ENCODE data around the gene FANCE.
"Not testable (repeated sequence)": the region's sequence is repeated elsewhere in the genome, so short reads cannot be mapped to it uniquely, and the experiment has no call there.

Gene FANCE

DNA sequence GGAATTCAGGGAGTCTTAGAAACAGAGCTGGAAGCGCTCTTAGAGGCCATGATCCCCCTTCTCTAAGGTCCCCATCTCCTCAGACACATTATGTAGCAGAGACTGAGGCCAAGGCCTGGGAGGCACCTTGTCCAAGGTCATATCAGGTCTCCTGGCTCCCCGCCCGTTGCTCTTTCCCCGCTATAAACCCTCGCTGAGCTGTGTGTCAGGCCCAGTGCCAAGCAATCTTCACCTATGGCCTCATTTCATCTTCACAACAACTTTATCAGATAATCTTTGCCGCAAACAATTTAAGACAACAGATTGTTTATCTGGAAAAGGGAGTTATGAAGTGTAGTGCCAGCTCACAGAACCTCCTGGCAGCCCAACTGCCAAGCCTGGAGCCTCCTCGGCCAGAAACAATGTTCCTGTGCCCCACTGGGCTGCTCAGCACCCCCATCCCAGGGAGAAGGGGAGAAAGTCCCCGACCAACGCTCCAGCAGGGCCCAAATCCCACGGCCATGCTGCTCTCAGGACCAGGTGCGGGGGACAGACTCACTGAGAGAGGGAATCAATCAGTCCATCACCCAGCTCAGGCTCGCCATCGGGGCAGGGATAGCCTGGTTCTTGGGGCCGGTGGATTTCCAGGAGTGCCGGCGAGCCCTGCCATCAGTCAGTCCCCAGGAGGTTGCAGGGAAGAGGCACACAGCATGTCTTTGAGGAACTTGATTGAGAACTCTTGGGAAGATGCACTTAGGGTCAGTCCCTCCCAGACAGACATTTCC lies 16.9 kb upstream of the FANCE start:
- no peak for DNase-seq

DNA sequence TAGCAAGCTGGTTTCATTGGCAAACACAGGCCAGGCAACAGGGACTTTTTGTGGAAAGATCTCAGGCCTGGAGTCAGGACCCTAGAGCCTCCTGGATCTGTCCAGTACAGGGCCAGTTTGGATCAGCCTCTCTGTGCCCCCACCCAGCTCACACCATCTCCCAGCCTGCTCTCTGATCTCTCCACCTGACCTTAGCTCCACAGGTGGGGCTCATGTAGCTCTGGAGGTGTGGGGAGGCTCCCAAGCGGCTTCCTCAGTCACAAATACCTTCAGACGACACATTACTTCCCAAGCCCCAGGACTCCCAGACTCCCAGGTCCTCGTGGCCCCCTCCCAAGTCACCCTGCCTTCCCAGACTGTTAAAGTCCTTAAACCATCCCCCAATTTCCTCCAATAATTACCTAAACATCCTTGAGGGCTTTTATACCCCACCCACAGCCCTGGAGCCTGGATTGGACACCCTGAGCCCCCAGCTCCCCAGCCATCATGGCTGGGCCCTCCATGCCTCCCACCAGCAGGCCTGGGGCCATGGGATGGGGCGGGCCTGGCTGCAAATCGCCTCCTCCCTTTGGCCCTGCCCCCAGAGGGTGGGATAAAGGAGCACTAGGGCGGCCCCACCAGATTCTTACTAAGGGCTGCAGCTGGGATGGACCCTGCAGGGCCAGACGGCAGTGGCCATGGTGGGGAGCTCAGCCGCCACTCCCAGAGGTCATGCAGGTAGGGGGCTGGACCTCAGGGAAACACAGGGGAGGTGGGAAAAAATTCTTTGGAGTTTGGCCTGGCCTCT lies 15.9 kb upstream of the FANCE start:
- DNase-seq = no peak

DNA sequence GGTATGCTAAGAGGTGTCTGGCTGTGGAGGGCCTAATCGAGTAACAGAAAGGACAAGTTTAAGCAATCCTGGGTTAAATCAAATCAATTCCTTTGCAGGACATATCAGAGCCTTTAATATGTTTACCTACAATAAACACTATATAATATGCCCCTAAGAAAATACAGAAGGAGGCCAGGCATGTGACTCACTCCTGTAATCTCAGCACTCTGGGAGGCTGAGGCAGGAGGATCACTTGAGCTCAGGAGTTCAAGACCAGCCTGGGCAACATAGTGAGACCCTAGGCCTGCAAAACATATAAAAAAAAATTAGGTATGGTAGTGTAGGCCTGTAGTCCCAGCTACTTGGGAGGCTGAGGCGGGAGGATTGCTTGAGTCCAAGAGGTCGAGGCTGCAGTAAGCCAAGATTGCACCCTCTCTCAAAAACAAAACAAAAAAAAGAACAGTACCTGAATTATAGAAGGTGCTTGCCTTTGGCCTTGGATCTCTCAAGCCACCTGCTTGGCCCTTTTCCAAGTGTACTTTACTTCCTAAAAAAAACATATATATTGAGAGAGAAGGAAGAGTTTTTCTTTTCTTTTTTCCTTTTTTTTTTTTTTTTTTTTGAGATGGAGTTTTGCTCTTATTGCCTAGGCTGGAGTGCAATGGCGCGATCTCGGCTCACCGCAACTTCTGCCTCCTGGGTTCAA lies 13.6 kb upstream of the FANCE start:
- DNase-seq = not testable (repeated sequence)

DNA sequence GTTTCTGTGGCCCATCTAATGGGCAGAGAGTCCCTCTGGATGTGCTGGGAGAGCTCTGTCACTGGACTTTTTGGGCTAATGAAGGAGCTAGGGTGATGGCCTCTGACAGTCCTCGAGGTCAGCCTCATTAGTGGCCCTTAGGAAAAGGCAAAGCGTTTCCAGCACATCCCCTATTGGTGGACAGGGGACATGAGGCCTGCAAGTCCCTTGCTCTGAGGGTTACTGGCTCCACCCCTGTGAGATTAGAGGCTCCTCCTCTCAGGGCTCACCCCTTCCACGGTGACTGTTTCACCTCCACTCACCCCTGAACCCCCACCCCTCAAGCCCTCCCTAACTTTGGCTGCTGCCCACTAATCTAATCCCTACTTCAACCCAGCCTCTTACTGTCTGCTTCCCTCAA lies 12.8 kb upstream of the FANCE start:
- DNase-seq = no peak

DNA sequence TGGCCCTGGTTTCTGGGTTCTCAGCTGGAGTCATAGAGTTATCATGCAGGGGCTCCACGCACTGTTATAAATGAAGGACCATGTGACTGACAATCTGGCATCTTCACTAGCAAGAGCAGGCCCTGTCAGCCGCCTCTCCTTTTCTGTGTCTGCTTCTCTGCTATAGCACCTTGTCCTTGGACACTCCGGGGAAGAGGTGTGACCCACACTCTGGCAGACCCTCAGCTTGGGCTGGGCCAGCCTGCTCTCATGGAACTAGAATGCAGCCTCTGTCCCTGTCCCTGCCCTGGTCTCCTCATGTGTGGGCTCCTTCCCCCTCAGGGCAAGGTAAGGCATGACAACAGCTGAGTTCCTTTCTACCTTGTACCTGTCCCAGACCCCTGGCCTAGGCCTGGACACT lies 10.9 kb upstream of the FANCE start:
- DNase-seq = no peak

DNA sequence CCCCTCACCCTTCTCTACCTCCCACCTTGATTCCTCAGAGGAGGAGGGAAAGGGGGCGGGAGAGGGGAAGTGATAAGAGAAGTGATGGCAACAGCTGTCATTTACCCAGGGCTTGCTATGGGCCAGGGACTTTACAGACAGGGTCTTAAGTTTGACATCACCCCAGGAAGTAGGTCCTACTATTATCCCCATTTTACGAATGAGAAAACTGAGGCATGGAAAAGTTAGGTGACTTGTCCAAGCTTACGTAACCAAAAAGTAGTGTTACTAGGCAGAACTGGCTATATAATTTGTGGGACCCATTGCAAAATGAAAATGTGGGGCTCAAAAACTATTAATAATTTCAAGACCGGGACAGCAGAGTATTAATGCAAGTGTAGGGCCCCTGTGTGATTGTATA lies 10.5 kb upstream of the FANCE start:
- DNase-seq = no peak

DNA sequence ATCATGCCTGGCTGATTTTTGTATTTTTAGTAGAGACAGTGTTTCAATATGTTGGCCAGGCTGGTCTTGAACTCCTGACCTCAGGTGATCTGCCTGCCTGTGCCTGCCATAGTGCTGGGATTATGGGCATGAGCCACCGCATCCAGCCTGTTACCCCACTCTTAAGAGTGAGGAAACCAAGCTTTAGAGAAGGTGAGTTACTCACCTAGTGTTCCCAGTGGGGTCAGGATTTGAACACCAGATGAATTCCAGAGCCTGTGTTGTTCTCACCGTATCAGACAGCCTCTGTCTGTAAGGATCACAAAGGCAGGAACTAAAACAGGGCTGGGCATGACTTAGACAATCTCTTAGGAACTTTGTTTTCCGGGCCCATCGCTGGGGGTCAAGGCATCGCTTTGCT lies 9.4 kb upstream of the FANCE start:
- no peak for DNase-seq

DNA sequence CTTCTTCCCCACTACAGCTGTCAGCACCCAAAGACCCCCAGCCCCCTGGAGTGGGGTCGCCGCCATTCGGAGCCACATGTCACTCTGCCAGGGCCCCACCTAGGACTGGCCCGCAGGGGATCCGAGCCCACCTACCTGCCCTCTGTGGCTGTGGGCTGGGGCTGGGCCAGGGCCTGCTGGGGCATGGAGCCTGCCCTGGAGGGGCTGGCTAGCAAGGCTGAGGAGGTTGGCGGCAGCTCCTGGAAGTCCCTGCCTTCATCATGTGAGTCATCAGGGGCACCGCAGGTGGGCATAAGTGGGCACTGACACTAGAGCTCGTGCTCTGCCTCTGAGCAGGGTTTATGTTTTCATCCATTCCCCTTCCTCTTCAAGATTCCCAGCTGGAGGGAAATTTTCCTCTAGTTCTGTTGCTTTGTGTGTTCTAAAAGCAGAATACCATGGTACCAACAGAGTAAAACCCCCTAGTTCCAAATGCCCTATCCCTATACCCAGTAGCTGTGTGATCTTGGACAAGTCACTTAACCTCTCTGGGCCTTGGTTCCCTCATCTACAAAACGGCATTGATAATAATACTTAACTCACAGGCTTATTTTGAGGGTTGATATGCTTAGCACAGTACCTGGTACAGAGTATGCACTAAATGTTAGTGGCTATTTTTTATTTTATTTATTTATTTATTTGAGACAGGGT lies 8.7 kb upstream of the FANCE start:
- no peak for DNase-seq

DNA sequence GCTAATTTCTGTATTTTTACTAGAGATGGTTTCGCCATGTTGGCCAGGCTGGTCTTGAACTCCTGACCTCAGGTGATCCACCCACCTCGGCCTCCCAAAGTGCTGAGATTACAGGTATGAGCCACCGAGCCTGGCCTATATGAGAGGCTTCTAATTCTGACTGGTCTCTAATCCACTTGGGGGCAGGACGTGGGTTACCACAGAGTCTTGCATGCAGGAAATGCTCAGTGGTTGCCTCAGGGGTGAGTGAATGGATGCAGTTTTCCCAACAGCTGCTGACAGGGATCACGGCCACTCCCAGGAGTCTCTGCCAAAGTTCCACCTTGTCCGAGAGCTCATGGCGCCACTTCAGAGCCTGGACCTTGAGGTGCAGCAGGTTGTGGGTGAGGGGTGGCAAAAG lies 6.4 kb upstream of the FANCE start:
- DNase-seq = no peak

DNA sequence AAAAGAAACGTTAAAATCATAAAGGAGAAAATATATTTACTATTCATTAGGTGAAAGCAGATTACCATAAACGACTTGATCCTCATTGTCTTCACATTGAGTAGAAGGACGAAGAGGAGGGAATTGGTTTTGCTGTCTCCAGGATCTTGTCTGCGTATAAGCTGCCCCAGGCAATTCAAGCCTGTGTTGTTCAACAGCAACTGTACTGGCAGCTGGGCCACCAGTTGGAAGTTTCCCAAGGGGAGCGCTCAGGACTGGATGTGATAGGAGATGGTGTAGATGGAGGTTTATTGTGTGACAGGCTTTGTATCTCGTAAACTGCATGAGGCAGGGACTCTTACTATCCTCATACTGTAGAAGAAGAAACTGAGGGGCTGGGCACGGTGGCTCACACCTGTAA lies 3.9 kb upstream of the FANCE start:
- DNase-seq = no peak

DNA sequence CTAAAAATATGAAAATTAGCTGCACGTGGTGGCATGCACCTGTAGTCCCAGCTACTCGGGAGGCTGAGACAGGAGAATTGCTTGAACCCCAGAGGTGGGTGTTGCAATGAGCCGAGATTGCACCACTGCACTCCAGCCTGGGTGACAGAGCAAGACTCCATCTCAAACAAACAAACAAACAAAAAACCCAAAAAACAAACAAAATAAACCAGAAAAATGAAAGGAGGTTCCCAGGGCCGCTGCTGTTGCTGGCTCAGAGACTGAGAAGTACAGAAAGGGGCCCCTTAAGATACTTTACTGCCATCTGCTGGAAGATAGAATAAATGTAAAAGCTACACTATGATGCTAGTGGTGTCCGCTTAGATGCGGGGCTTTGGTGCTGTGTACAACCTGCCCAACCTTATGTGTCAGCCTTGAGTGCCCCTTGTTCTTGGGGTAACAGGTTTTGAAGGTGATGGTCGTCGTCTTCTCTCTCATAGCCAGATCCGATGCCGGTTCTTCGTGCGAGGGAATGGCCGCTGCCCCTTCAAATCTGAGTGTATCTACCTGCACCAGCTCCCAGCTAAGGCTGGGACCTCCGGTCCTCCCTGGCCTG lies 2.8 kb upstream of the FANCE start:
- peak; percentile 9 for DNase-seq

DNA sequence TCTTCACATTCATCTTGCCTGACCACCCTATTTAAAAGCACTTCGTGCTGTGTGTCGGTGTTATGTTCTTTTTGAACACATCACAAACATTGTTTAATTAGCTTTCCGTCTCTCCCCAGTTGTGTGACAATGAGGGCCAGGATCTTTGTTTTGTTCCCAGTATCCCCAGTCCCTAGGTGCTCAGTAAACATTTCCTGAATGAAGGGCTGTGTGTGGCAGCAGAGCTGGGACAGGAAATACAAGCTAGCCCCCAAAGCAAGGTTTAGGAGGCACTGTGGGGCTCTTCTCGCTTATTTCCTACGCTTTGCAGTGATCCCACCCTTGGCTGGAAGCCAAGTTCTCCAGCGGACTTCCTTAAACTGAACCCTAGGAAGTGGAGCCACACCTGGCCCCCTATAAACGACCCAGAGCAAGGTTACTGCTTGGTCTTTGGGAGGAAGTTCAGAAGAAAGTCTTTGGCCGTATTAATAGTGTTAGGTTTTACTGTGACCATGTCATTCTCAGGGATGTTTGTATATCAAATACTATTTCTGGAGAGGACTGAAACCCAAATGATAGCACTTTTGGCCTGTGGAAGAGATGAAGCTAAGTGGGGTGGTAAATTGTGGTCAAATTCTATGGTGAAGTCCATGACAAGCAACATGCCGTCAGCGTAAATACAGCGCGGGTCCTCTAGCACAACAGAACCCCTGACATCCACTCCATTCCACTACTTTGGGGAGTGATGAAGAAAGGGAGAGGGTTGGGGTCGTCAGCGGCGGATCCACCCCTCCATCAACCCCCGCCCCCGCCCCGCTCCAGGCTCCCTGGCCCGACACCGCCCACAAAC lies 570 bp upstream of the FANCE start:
- no peak for DNase-seq

DNA sequence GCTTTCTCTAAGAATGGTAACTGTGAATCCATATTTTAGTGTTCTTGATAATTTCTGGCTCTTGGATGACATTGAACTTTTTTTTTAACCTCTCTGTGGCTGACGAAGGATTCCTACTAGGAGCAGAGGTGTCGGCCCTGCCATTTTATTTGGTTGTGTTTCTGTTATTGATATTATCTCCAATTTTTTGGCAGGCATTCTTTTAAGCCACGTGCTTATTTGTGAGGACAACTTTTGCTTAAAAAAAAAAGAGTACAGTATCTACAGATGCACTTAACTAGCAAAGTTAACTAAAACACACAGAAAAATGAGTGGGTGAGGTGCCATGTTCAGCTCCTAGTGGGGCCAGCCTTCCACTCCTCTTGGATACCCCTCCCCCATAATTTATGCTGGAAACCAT lies 1.1 kb downstream of the FANCE start:
- no peak for DNase-seq

DNA sequence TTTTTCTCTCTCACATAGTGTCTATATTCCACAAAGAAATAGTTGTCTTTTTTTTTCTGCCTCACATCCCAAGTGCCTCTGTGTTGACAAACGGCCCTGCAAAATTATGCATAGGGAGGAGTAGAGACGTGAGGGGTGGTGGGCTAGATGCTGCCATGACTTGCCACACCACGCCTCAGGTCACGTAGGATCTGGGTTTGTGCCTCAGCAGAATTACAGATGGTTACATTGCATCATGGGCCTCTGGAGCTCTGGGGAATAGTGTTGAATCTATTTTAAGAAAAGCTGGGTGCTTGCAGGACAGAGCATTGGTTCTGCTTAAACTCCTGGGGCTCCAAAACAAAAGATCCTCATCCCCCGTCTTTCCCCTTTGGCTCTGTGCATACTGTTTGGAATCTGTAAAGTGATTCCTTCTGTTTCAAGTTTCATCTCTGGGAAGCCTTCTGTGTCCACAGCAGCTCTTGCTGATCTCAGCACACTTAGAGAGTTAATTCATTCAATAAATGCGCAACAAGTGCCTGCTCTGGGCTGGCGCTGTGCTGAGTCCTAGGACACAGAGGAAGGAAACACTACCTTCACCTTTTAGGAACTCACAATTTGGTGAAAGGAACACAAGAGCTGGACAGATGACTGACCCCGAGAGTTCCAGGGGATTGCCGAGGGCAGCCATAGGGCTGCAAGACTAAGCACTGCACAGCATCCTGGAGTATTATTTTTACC lies 2.4 kb downstream of the FANCE start:
- DNase-seq = no peak

DNA sequence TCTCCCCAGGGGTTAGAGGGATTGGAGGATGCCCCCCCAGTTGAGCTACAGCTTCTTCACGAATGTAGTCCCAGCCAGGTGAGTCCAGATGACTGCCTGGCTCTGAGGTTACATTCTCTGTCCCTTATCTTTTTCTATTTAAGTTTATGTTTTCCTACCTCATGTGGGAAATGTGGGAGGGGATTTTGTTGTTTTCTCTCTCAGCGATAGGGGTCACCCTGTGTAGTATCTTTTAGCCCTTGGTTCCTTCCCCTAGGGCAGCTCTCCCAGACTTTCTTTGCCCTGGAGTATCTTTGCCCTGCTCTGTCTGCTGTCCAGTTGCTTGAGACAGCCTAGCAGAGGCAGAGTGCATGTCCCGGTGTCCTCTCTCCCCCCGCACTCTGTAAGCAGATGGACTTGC lies 5.8 kb downstream of the FANCE start:
- DNase-seq = no peak

DNA sequence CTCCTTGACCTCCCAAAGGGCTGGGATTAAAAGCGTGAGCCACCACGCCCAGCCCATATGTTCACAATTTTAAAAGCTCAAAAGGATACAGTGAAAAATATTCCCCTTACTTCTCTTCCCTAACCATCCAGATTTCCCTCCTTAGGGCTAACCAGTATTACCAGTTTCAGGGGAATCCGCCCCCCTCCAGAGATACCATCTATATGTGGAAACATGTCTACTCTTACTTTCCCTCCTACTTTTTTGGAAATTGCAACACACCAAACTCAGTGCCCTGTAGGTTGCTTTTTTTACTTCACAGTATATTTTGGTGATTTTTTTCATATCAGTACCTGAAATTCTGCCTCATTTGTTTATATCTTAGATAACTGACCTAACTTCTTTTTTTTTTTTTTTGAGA lies 9.1 kb downstream of the FANCE start:
- DNase-seq = no peak

DNA sequence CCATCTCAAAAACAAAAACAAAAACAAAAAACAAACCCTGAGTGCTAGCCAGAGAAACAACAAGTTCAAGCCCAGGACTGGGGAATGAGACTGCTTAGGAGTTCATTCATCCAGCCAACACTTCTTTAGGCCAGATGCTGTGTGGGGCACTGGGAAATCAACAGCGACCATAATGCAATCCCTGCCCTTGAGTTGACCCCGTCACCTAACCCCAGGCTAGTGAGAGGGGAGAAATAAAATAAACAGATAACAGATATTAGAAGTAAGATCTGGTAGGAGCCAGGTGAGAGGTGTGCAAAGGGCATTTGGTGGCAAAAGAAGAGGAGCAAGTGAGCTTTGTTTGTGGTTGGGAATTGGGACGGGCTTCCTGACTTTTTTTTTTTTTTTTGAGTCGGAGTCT lies 11.2 kb downstream of the FANCE start:
- DNase-seq = no peak

DNA sequence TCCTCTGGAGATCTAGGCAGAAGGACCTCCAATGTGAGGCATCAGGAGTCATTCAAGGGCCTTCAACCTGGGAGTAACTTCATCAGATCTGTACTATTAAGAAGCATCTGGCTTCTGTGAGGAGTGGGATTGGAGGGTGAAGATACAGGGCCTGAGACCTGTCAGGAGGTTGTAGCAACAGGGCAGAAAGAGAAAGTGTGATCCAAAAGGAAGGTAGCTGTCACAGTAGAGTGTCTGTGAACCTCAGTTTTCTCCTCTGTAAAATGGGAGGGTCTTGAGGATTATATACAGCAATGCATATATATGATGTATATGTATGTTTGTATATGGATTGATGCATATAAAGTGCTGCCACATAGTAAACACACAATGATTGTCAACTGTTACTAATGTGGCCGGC lies 13.5 kb downstream of the FANCE start:
- DNase-seq = no peak

DNA sequence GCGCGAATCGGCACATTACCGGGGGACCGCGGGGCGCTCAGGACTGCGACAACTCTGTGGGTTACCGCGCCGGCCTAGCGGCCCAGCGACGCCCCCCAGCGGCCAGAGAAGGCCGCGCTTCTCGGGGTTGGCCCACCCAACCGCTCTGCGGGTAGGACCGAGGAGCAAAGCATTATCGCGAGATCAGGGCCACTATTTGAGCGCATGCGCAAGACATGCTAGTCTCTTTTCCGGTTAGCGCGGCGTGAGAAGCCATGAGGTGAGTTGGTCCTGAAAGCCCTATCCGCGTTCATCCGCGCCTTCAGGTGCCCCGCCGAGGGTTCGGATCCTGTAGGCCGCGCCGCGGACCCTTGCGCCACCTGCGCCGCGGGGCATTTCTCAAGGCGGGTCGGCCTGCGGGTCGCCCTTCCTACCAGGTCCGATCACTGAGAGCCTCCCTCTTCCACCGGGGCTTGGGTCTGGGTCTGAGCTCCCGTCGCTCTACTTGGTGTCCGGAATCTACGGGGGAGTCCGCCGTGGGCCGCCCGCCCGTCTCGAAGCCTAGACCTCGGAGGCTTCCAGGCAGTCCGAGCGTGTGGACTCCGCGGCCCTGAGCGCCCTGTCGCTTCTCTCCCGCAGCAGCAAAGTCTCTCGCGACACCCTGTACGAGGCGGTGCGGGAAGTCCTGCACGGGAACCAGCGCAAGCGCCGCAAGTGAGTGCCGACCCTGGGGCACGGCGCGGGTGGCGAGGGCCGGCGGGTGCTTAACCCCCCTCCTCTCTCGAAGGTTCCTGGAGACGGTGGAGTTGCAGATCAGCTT lies 16.2 kb downstream of the FANCE start, which contains the start of gene RPL10A:
TSS of gene RPL10A (plus strand) at position 221 of the 799 bp plus-strand sequence. CDS start at position 255, 34 bp downstream.
- DNase-seq = peak; percentile 93

All from stimulated activated CD4-positive, alpha-beta T cell treated with anti-CD3 and anti-CD28 coated beads, Interleukin-12 subunit alpha, Interleukin-12 subunit beta, amount 100 ng/mL, for 4 hours (primary cell).